GM12878 (cell line): Measurements from ENCODE around the gene CFAP61. TPM values are rescaled to one million over a fixed set of nuclear protein-coding genes. Genes with fewer than 3 reads are reported as not detected.

Source experiments
- ATAC-seq: fragments of 200-7000 bp; cut with Tn5 transposase; 3 replicates; pipeline ENCODE4 v1.9.1; 2020; ENCODE audit warnings: mild to moderate bottlenecking, moderate library complexity
- BruUV-seq: library from RNA; stranded (reverse); fragments of 400-500 nt; replicated peaks from 2 replicates; lab custom pipeline; 2021; lab: Mats Ljungman, UMichigan
- CTCF ChIA-PET: fragments of 300-600 bp; sonication (Branson Sonifier 250); formaldehyde crosslinking; extraction: SDS; loops from one replicate; lab custom pipeline; 2021; ENCODE audit warnings: inconsistent platforms; lab: Yijun Ruan, JAX
- POLR2A ChIA-PET: fragments of 350-600 bp; formaldehyde crosslinking; extraction: SDS; loops from one replicate; lab custom pipeline; 2021; ENCODE audit warnings: inconsistent platforms; lab: Charles Lee
- RAD21 ChIA-PET: fragments of 300-600 bp; sonication (Branson Sonifier 250); formaldehyde crosslinking; loops from one replicate; lab custom pipeline; 2023; ENCODE audit warnings: antibody characterized with exemption; ENCODE audit not compliant: unreplicated experiment; lab: Charles Lee
- SMC1A ChIA-PET: fragments of 300-600 bp; sonication (Branson Sonifier 250); formaldehyde crosslinking; loops from one replicate; lab custom pipeline; 2023; ENCODE audit not compliant: unreplicated experiment, uncharacterized antibody; lab: Charles Lee
- DNase-seq: peaks from one replicate; pipeline ENCODE4 v3.0.0-alpha.2; 2011; ENCODE audit warnings: low read depth, low spot score
- FAIRE-seq: peaks from 3 replicates; lab custom pipeline; 2011; peaks lifted over from hg19 to GRCh38; lab: Jason Lieb, UNC
- H2AFZ ChIP-seq: 2 replicates; pipeline ENCODE4 v1.6.0; 2011; ENCODE audit warnings: low read depth, low read length, control low read depth; ENCODE audit not compliant: control insufficient read depth
- H3K27ac ChIP-seq: 2 replicates; pipeline ENCODE4 v1.5.1; 2011; ENCODE audit warnings: control low read depth; ENCODE audit not compliant: control insufficient read depth, insufficient read depth
- H3K27me3 ChIP-seq, 2 experiments: replicated peaks in 1 of 2; 2 replicates each; pipeline versions ENCODE4 v1.6.0 to v1.6.1; 2011; ENCODE audit warnings: low read length in 1 of 2; ENCODE audit not compliant: control insufficient read depth in 2 of 2, insufficient read depth in 2 of 2
- H3K36me3 ChIP-seq, 2 experiments: 2 replicates each; pipeline ENCODE4 v1.5.1; 2011; ENCODE audit warnings: low read length in 1 of 2; ENCODE audit not compliant: control insufficient read depth in 2 of 2, insufficient read depth in 2 of 2
- H3K4me1 ChIP-seq: 2 replicates; pipeline ENCODE4 v1.6.1; 2011; ENCODE audit warnings: mild to moderate bottlenecking, low read length, moderate library complexity, mixed read lengths; ENCODE audit not compliant: control insufficient read depth, insufficient read depth
- H3K4me2 ChIP-seq: 2 replicates; pipeline ENCODE4 v1.6.0; 2011; ENCODE audit warnings: control low read depth; ENCODE audit not compliant: control insufficient read depth, insufficient read depth
- H3K4me3 ChIP-seq: fragments of 200-600 bp; sonication (generic); 2 replicates; pipeline ENCODE4 v1.5.1; 2016
- H3K79me2 ChIP-seq: 2 replicates; pipeline ENCODE4 v1.6.0; 2011; ENCODE audit warnings: low read length; ENCODE audit not compliant: control insufficient read depth, insufficient read depth
- H3K9ac ChIP-seq: 2 replicates; pipeline ENCODE4 v1.8.0; 2011; ENCODE audit warnings: low read length, control low read depth, mixed read lengths; ENCODE audit not compliant: control insufficient read depth, insufficient read depth
- H3K9me3 ChIP-seq: replicated peaks from 3 replicates; pipeline ENCODE4 v1.5.1; 2011; ENCODE audit warnings: mild to moderate bottlenecking, low read length; ENCODE audit not compliant: control insufficient read depth, insufficient read depth
- H4K20me1 ChIP-seq: 2 replicates; pipeline ENCODE4 v1.6.0; 2011; ENCODE audit not compliant: control insufficient read depth, insufficient read depth
- ETV6 ChIP-seq, 2 experiments: fragments of 450-650 bp in 1 of 2; IDR thresholded peaks in 1 of 2; conservative IDR thresholded peaks in 1 of 2; 2 replicates each; pipeline ENCODE4 v1.6.1; 2014; ENCODE audit warnings: antibody characterized with exemption in 1 of 2, borderline replicate concordance in 1 of 2, low read depth in 1 of 2, mild to moderate bottlenecking in 1 of 2, moderate library complexity in 1 of 2
- MEF2B ChIP-seq: fragments of 450-650 bp; IDR thresholded peaks from 2 replicates; pipeline ENCODE4 v1.6.1; 2018; ENCODE audit warnings: mild to moderate bottlenecking, moderate library complexity; ENCODE audit not compliant: partially characterized antibody, poor library complexity, severe bottlenecking
- NFXL1 ChIP-seq: fragments of 450-650 bp; IDR thresholded peaks from 2 replicates; pipeline ENCODE4 v1.6.1; 2017; ENCODE audit warnings: antibody characterized with exemption, mild to moderate bottlenecking, borderline replicate concordance
- PAX5 ChIP-seq: IDR thresholded peaks from 2 replicates; pipeline ENCODE4 v1.6.1; 2011; ENCODE audit warnings: low read depth, low read length, borderline replicate concordance
- RELA ChIP-seq: fragments of 450-650 bp; IDR thresholded peaks from 2 replicates; pipeline ENCODE4 v1.8.0; 2014; ENCODE audit warnings: borderline replicate concordance; ENCODE audit not compliant: partially characterized antibody
- ZNF622 ChIP-seq: fragments of 450-650 bp; IDR thresholded peaks from 2 replicates; pipeline ENCODE4 v1.6.1; 2017; ENCODE audit warnings: mild to moderate bottlenecking, inconsistent platforms
- WGBS: methylation state at CpG from one replicate; pipeline ENCODE4 v1.1.6; 2016; ENCODE audit warnings: low lambda C conversion rate; ENCODE audit not compliant: insufficient replicate concordance, insufficient coverage; ENCODE audit errors: missing lambda C conversion rate; 5-methylcytosine and 5-hydroxymethylcytosine counted together
- in situ Hi-C: fragments of 300-500 bp; cut with MboI; formaldehyde crosslinking; loops from 9 replicates; pipeline ENCODE4 v1.14.3; 2018; ENCODE audit warnings: mixed read lengths
- intact Hi-C: fragments of 100-400 bp; cut with micrococcal nuclease; formaldehyde crosslinking; loops from one replicate; pipeline ENCODE4 v1.14.2; 2022; ENCODE audit not compliant: unreplicated experiment
- polyA plus RNA-seq, 11 experiments: library from polyadenylated mRNA; depleted of rRNA in 4 of 11; unstranded in 6 of 11; stranded (reverse) in 5 of 11; fragments of >200 nt; fragmentation: Nextera tagmentation in 4 of 11; fragmentation: Illumina TruSeq in 1 of 11; extraction: Ambion mirVana in 4 of 11; extraction: Trizol in 1 of 11; gene quantifications; 1 replicate in 1 of 11; 2 replicates in 10 of 11; pipeline versions ENCODE4 v1.2.1 to v1.2.3, GENCODE V29; 2011 to 2016; ENCODE audit warnings: inconsistent platforms in 2 of 11, missing spikeins in 2 of 11, low read depth in 1 of 11
- total RNA-seq, 4 experiments: library from RNA; depleted of rRNA in 3 of 4; stranded (reverse); fragments of >200 nt in 3 of 4; fragmentation: Illumina TruSeq in 1 of 4; extraction: Trizol in 1 of 4; gene quantifications; 2 replicates each; pipeline versions ENCODE4 v1.2.1 to v1.2.3, GENCODE V29; 2013 to 2021
- TF ChIP-seq, protein P1 (sequence below): IDR thresholded peaks from 2 replicates; pipeline ENCODE4 v1.6.1; 2012; ENCODE audit warnings: improper control_type of control experiment, low read depth, low read length; ENCODE audit not compliant: insufficient replicate concordance
- TF ChIP-seq, protein P2 (sequence below): IDR thresholded peaks from 2 replicates; pipeline ENCODE4 v1.6.1; 2011; ENCODE audit warnings: borderline replicate concordance, low read depth, mild to moderate bottlenecking, moderate library complexity, low read length; ENCODE audit not compliant: insufficient read depth, poor library complexity, severe bottlenecking
- TF ChIP-seq, protein P3 (sequence below): fragments of 450-650 bp; IDR thresholded peaks from 2 replicates; pipeline ENCODE4 v1.6.1; 2018; ENCODE audit warnings: mild to moderate bottlenecking, low read depth, moderate library complexity; ENCODE audit not compliant: partially characterized antibody
- TF ChIP-seq, protein P4 (sequence below): IDR thresholded peaks from 2 replicates; pipeline ENCODE4 v1.6.1; 2012; ENCODE audit warnings: mild to moderate bottlenecking, low read depth, low read length

CFAP61 gene
- total and polyA plus RNA-seq, 10 of the 15 experiments (the other 5 are each of a cell fraction or from before 2014, with no cell fraction given): 0.11 to 0.41 (median 0.24) TPM; not detected in 7

DNA sequence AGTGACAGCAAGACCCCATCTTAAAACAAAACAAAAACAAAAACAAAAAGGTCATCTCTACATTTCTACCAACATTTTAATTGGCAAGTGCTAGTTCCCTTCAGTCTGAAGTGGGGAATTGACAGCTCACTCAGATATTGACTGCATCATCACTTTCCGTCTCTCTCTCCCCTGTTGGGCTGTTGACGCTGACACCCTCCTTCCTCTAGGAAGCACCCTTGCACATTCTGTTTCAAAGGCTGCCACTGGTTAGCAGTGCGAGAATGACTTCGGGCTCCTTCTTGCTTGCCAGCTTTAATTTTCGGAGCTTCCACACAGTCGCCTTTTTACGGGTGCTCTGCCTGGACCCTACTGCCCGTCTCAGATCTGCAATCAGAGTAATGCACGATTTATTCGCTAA lies 218.9 kb downstream of the CFAP61 start:
- POLR2A ChIA-PET: no interaction called here
- Histone ChIP-seq H3K9me3 (no peaks in the 10 kb centered on the region), H4K20me1 (no peaks in the 10 kb centered on the region), H3K9ac (no peak overlapping the region), H3K27ac (no peak overlapping the region), H3K4me1 (no peaks in the 10 kb centered on the region), H3K4me2 (no peak overlapping the region), H3K27me3 (no peaks in the 10 kb centered on the region; a peak in 1 of 4 replicates), H3K36me3 (no peaks in the 10 kb centered on the region), H2AFZ (no peak overlapping the region), H3K79me2 (no peaks in the 10 kb centered on the region), H3K4me3 (no peak overlapping the region)
- intact Hi-C loops: no loop called here
- in situ Hi-C loops: no loop called here
- SMC1A ChIA-PET: interaction anchor here (1.1 kb wide), 1 partner anchor 11 kb away, joined by 6 read pairs; no protein-coding TSS in a partner anchor
- ATAC-seq: no peak
- CTCF ChIA-PET: no interaction called here
- no TSS peak for BruUV-seq
- DNase-seq: no peak
- RAD21 ChIA-PET: no interaction called here
- 66% methylated on average over 10 of the region's 10 CpGs for WGBS
- FAIRE-seq: no peak
- TF ChIP-seq, protein P1, sequence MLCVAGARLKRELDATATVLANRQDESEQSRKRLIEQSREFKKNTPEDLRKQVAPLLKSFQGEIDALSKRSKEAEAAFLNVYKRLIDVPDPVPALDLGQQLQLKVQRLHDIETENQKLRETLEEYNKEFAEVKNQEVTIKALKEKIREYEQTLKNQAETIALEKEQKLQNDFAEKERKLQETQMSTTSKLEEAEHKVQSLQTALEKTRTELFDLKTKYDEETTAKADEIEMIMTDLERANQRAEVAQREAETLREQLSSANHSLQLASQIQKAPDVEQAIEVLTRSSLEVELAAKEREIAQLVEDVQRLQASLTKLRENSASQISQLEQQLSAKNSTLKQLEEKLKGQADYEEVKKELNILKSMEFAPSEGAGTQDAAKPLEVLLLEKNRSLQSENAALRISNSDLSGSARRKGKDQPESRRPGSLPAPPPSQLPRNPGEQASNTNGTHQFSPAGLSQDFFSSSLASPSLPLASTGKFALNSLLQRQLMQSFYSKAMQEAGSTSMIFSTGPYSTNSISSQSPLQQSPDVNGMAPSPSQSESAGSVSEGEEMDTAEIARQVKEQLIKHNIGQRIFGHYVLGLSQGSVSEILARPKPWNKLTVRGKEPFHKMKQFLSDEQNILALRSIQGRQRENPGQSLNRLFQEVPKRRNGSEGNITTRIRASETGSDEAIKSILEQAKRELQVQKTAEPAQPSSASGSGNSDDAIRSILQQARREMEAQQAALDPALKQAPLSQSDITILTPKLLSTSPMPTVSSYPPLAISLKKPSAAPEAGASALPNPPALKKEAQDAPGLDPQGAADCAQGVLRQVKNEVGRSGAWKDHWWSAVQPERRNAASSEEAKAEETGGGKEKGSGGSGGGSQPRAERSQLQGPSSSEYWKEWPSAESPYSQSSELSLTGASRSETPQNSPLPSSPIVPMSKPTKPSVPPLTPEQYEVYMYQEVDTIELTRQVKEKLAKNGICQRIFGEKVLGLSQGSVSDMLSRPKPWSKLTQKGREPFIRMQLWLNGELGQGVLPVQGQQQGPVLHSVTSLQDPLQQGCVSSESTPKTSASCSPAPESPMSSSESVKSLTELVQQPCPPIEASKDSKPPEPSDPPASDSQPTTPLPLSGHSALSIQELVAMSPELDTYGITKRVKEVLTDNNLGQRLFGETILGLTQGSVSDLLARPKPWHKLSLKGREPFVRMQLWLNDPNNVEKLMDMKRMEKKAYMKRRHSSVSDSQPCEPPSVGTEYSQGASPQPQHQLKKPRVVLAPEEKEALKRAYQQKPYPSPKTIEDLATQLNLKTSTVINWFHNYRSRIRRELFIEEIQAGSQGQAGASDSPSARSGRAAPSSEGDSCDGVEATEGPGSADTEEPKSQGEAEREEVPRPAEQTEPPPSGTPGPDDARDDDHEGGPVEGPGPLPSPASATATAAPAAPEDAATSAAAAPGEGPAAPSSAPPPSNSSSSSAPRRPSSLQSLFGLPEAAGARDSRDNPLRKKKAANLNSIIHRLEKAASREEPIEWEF: no peak
- TF ChIP-seq, protein P2, sequence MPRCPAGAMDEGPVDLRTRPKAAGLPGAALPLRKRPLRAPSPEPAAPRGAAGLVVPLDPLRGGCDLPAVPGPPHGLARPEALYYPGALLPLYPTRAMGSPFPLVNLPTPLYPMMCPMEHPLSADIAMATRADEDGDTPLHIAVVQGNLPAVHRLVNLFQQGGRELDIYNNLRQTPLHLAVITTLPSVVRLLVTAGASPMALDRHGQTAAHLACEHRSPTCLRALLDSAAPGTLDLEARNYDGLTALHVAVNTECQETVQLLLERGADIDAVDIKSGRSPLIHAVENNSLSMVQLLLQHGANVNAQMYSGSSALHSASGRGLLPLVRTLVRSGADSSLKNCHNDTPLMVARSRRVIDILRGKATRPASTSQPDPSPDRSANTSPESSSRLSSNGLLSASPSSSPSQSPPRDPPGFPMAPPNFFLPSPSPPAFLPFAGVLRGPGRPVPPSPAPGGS: no peak
- TF ChIP-seq PAX5: no peak
- TF ChIP-seq RELA: no peak
- TF ChIP-seq NFXL1: no peak
- TF ChIP-seq, protein P3, sequence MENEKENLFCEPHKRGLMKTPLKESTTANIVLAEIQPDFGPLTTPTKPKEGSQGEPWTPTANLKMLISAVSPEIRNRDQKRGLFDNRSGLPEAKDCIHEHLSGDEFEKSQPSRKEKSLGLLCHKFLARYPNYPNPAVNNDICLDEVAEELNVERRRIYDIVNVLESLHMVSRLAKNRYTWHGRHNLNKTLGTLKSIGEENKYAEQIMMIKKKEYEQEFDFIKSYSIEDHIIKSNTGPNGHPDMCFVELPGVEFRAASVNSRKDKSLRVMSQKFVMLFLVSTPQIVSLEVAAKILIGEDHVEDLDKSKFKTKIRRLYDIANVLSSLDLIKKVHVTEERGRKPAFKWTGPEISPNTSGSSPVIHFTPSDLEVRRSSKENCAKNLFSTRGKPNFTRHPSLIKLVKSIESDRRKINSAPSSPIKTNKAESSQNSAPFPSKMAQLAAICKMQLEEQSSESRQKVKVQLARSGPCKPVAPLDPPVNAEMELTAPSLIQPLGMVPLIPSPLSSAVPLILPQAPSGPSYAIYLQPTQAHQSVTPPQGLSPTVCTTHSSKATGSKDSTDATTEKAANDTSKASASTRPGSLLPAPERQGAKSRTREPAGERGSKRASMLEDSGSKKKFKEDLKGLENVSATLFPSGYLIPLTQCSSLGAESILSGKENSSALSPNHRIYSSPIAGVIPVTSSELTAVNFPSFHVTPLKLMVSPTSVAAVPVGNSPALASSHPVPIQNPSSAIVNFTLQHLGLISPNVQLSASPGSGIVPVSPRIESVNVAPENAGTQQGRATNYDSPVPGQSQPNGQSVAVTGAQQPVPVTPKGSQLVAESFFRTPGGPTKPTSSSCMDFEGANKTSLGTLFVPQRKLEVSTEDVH: no peak
- TF ChIP-seq ZNF622: no peak
- TF ChIP-seq, protein P4, sequence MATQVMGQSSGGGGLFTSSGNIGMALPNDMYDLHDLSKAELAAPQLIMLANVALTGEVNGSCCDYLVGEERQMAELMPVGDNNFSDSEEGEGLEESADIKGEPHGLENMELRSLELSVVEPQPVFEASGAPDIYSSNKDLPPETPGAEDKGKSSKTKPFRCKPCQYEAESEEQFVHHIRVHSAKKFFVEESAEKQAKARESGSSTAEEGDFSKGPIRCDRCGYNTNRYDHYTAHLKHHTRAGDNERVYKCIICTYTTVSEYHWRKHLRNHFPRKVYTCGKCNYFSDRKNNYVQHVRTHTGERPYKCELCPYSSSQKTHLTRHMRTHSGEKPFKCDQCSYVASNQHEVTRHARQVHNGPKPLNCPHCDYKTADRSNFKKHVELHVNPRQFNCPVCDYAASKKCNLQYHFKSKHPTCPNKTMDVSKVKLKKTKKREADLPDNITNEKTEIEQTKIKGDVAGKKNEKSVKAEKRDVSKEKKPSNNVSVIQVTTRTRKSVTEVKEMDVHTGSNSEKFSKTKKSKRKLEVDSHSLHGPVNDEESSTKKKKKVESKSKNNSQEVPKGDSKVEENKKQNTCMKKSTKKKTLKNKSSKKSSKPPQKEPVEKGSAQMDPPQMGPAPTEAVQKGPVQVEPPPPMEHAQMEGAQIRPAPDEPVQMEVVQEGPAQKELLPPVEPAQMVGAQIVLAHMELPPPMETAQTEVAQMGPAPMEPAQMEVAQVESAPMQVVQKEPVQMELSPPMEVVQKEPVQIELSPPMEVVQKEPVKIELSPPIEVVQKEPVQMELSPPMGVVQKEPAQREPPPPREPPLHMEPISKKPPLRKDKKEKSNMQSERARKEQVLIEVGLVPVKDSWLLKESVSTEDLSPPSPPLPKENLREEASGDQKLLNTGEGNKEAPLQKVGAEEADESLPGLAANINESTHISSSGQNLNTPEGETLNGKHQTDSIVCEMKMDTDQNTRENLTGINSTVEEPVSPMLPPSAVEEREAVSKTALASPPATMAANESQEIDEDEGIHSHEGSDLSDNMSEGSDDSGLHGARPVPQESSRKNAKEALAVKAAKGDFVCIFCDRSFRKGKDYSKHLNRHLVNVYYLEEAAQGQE: no peak
- TF ChIP-seq ETV6 (conservative IDR thresholded peaks at IDR 0.05 in 1 of 2, IDR thresholded peaks at IDR 0.05 in 1 of 2; ENCODE audit: borderline replicate concordance in 1 of 2, low read depth in 1 of 2): no peak
- TF ChIP-seq MEF2B: no peak
